Neural progenitor cell (in vitro differentiated cells): Measurements from ENCODE around the gene PHTF1. TPM values are rescaled to one million over a fixed set of nuclear protein-coding genes. Genes with fewer than 3 reads are reported as not detected.

ENCODE experiments used
- DNase-seq: peaks from one replicate; pipeline ENCODE4 v3.0.0-alpha.2; 2016; ENCODE audit warnings: low spot score
- H2AFZ ChIP-seq: fragments of 200-600 bp; sonication (generic); replicated peaks from 2 replicates; pipeline ENCODE4 v1.6.1; 2016; ENCODE audit warnings: antibody characterized with exemption
- H3F3A ChIP-seq: fragments of 200-600 bp; sonication (generic); 2 replicates; pipeline ENCODE4 v1.6.1; 2016; ENCODE audit warnings: antibody characterized with exemption, low read depth
- H3K27ac ChIP-seq: fragments of 200-600 bp; sonication (generic); 2 replicates; pipeline ENCODE4 v1.5.1; 2016; ENCODE audit warnings: mild to moderate bottlenecking
- H3K27me3 ChIP-seq: fragments of 200-600 bp; sonication (generic); 2 replicates; pipeline ENCODE4 v1.6.1; 2016; ENCODE audit warnings: mild to moderate bottlenecking, moderate library complexity
- H3K36me3 ChIP-seq: fragments of 200-600 bp; sonication (generic); 2 replicates; pipeline ENCODE4 v1.5.1; 2016
- H3K4me1 ChIP-seq: fragments of 200-600 bp; sonication (generic); 2 replicates; pipeline ENCODE4 v1.6.1; 2016; ENCODE audit warnings: mixed run types
- H3K4me2 ChIP-seq: fragments of 200-600 bp; sonication (generic); 2 replicates; pipeline ENCODE4 v1.6.1; 2016
- H3K4me3 ChIP-seq: fragments of 200-600 bp; sonication (generic); 2 replicates; pipeline ENCODE4 v1.5.1; 2016
- H3K79me2 ChIP-seq: fragments of 200-600 bp; sonication (generic); 2 replicates; pipeline ENCODE4 v1.6.1; 2016; ENCODE audit warnings: low read depth
- H3K9ac ChIP-seq: fragments of 200-600 bp; sonication (generic); 2 replicates; pipeline ENCODE4 v1.6.1; 2016
- H3K9me3 ChIP-seq: fragments of 200-600 bp; sonication (generic); 2 replicates; pipeline ENCODE4 v1.5.1; 2016; ENCODE audit warnings: low read depth
- H4K20me1 ChIP-seq: fragments of 200-600 bp; sonication (generic); 2 replicates; pipeline ENCODE4 v1.6.1; 2016; ENCODE audit warnings: low read depth
- H3K27ac Mint-ChIP-seq: 3 replicates; pipeline ENCODE4 v1.8.0; 2021; ENCODE audit warnings: mixed read lengths
- H3K27me3 Mint-ChIP-seq: 2 replicates; pipeline ENCODE4 v1.8.0; 2022; ENCODE audit warnings: low read depth, mild to moderate bottlenecking, inconsistent platforms, moderate library complexity, mixed read lengths; ENCODE audit not compliant: insufficient read depth
- H3K36me3 Mint-ChIP-seq: 3 replicates; pipeline ENCODE4 v1.8.0; 2021; ENCODE audit warnings: mixed read lengths
- H3K4me1 Mint-ChIP-seq: 3 replicates; pipeline ENCODE4 v1.8.0; 2021; ENCODE audit warnings: mixed read lengths
- H3K4me3 Mint-ChIP-seq: 3 replicates; pipeline ENCODE4 v1.8.0; 2021; ENCODE audit warnings: mild to moderate bottlenecking, moderate library complexity, mixed read lengths
- H3K9me3 Mint-ChIP-seq: 3 replicates; pipeline ENCODE4 v1.8.0; 2020; ENCODE audit warnings: mixed read lengths
- EZH2 ChIP-seq: fragments of 200-600 bp; sonication (generic); IDR thresholded peaks from 2 replicates; pipeline ENCODE4 v1.6.1; 2017; ENCODE audit warnings: antibody characterized with exemption, mild to moderate bottlenecking, moderate library complexity
- EZH2phosphoT487 ChIP-seq: fragments of 200-600 bp; sonication (generic); IDR thresholded peaks from 2 replicates; pipeline ENCODE4 v1.6.1; 2017; ENCODE audit warnings: antibody characterized with exemption
- total RNA-seq: library from RNA; depleted of rRNA; stranded (reverse); fragments of >200 nt; gene quantifications from 2 replicates; pipeline ENCODE4 v1.2.3, GENCODE V29; 2015; ENCODE audit warnings: low replicate concordance
- TF ChIP-seq, protein P1 (sequence below): fragments of 200-600 bp; sonication (generic); IDR thresholded peaks from 2 replicates; pipeline ENCODE4 v1.5.1; 2017; ENCODE audit warnings: antibody characterized with exemption, mild to moderate bottlenecking

PHTF1 gene
- total RNA-seq, 1 donor from 2014 or later: 76.8 TPM

DNA sequence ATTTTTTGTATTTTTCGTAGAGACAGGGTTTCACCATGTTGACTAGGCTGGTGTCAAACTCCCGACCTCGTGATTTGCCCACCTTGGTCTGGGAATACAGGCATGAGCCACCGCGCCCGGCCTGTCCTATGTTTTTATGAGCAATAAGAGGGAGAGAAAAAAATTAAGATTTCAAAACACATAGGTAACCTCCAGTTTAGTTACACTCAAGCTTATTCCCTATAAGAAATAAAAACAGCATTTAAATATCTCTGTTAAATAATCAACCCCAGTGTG, 45.9 kb upstream of the PHTF1 start:
- Histone ChIP-seq H3K4me2 (no peak overlapping the region), H2AFZ (no peak overlapping the region), H3K27me3 (no peaks in the 10 kb centered on the region), H4K20me1 (peaks cover 72% of the 10 kb centered on the region), H3K27ac (no peak overlapping the region), H3K4me3 (no peak overlapping the region), H3K4me1 (peaks cover 19% of the 10 kb centered on the region), H3F3A (no peaks in the 10 kb centered on the region), H3K9me3 (no peaks in the 10 kb centered on the region), H3K79me2 (peaks cover 100% of the 10 kb centered on the region), H3K9ac (no peak overlapping the region), H3K36me3 (peaks cover 7% of the 10 kb centered on the region)
- Mint-ChIP-seq H3K36me3 (peaks cover 57% of the 10 kb centered on the region), H3K27ac (no peak overlapping the region), H3K27me3 (peaks cover 2% of the 10 kb centered on the region), H3K4me1 (peaks cover 10% of the 10 kb centered on the region), H3K9me3 (peaks cover 32% of the 10 kb centered on the region), H3K4me3 (no peak overlapping the region)
- TF ChIP-seq EZH2phosphoT487 (no peak), EZH2 (no peak)
- TF ChIP-seq, protein P1, sequence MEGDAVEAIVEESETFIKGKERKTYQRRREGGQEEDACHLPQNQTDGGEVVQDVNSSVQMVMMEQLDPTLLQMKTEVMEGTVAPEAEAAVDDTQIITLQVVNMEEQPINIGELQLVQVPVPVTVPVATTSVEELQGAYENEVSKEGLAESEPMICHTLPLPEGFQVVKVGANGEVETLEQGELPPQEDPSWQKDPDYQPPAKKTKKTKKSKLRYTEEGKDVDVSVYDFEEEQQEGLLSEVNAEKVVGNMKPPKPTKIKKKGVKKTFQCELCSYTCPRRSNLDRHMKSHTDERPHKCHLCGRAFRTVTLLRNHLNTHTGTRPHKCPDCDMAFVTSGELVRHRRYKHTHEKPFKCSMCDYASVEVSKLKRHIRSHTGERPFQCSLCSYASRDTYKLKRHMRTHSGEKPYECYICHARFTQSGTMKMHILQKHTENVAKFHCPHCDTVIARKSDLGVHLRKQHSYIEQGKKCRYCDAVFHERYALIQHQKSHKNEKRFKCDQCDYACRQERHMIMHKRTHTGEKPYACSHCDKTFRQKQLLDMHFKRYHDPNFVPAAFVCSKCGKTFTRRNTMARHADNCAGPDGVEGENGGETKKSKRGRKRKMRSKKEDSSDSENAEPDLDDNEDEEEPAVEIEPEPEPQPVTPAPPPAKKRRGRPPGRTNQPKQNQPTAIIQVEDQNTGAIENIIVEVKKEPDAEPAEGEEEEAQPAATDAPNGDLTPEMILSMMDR: no peak
- DNase-seq: no peak

DNA sequence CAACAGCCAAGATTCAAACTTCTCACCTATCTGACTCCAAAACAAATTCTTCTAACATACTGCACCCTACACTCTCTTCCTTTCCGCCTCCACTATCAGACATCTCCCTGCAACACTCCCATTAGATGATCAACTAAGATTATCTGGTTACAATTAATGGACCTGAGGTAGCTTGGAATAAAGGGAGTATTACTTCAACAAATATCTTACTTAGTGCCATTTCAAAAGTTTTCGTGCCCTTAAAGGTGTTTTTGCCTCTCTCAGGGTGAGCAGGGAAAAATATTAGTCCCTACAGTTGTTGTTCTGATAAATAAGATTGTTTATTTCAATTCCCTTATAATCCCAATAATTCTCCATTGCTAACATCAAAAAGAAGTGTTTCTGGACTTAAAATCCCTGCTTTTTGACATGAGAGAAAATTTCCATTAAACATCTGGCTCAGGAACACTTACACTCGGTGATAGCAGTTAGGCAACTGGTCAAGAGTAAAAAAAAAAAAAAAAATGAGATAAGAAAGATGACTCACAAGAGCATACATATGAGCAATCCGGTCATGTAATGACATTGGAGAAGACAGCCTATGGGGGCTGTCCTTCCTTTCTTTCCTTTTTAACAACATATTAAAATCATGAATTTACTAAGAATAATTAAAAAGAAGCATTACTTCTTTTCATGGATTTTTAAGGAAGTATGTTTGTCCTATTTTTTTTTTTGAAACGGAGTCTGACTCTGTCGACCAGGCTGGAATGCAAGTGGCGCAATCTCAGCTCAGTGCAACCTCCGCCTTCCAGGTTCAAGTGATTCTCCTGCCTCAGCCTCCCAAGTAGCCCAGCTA, 45.4 kb upstream of the PHTF1 start:
- Histone ChIP-seq H3K9me3 (no peaks in the 10 kb centered on the region), H3K27me3 (no peaks in the 10 kb centered on the region), H3K4me2 (no peak overlapping the region), H3K4me1 (peaks cover 14% of the 10 kb centered on the region), H3K27ac (no peak overlapping the region), H3K79me2 (peaks cover 100% of the 10 kb centered on the region), H2AFZ (no peak overlapping the region), H3K36me3 (peaks cover 7% of the 10 kb centered on the region), H4K20me1 (peaks cover 72% of the 10 kb centered on the region), H3F3A (no peaks in the 10 kb centered on the region), H3K4me3 (no peak overlapping the region), H3K9ac (no peak overlapping the region)
- H3K9me3 Mint-ChIP-seq: peaks cover 32% of the 10 kb centered on the region
- peaks cover 57% of the 10 kb centered on the region for H3K36me3 Mint-ChIP-seq
- DNase-seq: no peak
- H3K4me3 Mint-ChIP-seq: no peak overlapping the region
- H3K27me3 Mint-ChIP-seq: peaks cover 2% of the 10 kb centered on the region
- H3K27ac Mint-ChIP-seq: no peak overlapping the region
- H3K4me1 Mint-ChIP-seq: peaks cover 5% of the 10 kb centered on the region
- TF ChIP-seq EZH2phosphoT487: no peak
- TF ChIP-seq, protein P1: no peak
- TF ChIP-seq EZH2: no peak

DNA sequence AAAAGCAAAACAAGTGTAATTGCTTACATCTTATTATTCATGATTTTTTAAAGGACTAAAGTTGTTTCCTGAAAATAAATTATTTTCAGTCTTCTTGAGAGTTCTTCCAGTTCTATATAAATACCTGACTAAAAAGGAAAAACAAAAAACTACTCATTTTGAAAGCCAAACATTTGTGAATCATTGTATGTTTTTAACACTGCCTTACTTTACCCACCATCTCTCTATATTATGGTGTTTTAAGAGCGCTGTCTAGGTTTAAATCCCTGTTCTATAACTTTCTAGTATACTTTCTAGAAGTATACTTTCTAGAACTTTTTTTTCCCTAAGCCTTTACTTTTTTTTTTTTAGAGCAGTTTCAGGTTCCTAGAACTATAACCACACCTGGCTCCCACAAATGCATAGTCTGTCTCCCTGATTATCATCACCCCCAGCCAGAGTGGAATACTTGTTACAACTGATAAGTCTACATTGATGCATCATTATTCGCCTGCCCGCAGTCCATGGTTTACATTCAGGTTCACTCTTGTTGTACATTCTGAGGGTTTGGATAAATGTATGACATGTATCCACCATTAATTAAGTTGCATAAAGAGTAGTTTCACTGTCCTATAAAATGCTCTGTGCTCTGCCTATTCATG, 43.2 kb upstream of the PHTF1 start:
- peaks cover 25% of the 10 kb centered on the region for H3K9me3 Mint-ChIP-seq
- H3K27ac Mint-ChIP-seq: no peak overlapping the region
- H3K4me1 Mint-ChIP-seq: no peaks in the 10 kb centered on the region
- H3K36me3 Mint-ChIP-seq: peaks cover 49% of the 10 kb centered on the region
- H4K20me1 ChIP-seq: peaks cover 77% of the 10 kb centered on the region
- TF ChIP-seq EZH2: no peak
- TF ChIP-seq, protein P1: no peak
- H3K27me3 Mint-ChIP-seq: peaks cover 2% of the 10 kb centered on the region
- peaks cover 7% of the 10 kb centered on the region for H3K36me3 ChIP-seq
- H3K4me2 ChIP-seq: no peak overlapping the region
- H3K27ac ChIP-seq: no peak overlapping the region
- no peak overlapping the region for H3K4me3 Mint-ChIP-seq
- H3K4me3 ChIP-seq: no peak overlapping the region
- no peaks in the 10 kb centered on the region for H3K9me3 ChIP-seq
- peaks cover 5% of the 10 kb centered on the region for H3K4me1 ChIP-seq
- no peaks in the 10 kb centered on the region for H3K27me3 ChIP-seq
- no peaks in the 10 kb centered on the region for H3F3A ChIP-seq
- H3K79me2 ChIP-seq: peaks cover 100% of the 10 kb centered on the region
- H3K9ac ChIP-seq: no peak overlapping the region
- no peak for DNase-seq
- H2AFZ ChIP-seq: no peak overlapping the region
